Breast epithelium (tissue), 4 donors: ENCODE data around the gene CTTN. TPM values are rescaled to one million over a fixed set of nuclear protein-coding genes. Genes with fewer than 3 reads are reported as not detected.

Experiments
- DNase-seq, 2 donors: peaks; one replicate each; pipeline ENCODE4 v3.0.0-alpha.2; 2019; ENCODE audit warnings: low spot score in 2 of 2
- H3K27ac ChIP-seq, 2 donors: fragments of 200-600 bp; sonication (generic) in 1 of 2; one replicate each; pipeline ENCODE4 v1.5.1; 2016 to 2019; ENCODE audit warnings: mild to moderate bottlenecking in 1 of 2
- H3K27me3 ChIP-seq, 2 donors: fragments of 200-600 bp; sonication (generic) in 1 of 2; one replicate each; pipeline versions ENCODE4 v1.5.1 to v1.6.0; 2017 to 2019; ENCODE audit warnings: control low read depth in 1 of 2, mild to moderate bottlenecking in 1 of 2
- H3K36me3 ChIP-seq: fragments of 200-600 bp; one replicate; pipeline ENCODE4 v1.5.1; 2019
- H3K4me1 ChIP-seq, 2 donors: fragments of 200-600 bp; sonication (generic); one replicate each; pipeline ENCODE4 v1.5.1; 2016 to 2019; ENCODE audit warnings: control low read depth in 1 of 2
- H3K4me3 ChIP-seq, 3 donors: fragments of 200-600 bp; sonication (generic); 1 replicate in 2 of 3; 2 replicates in 1 of 3; pipeline ENCODE4 v1.5.1; 2016 to 2019; ENCODE audit warnings: mild to moderate bottlenecking in 3 of 3, moderate library complexity in 2 of 3
- H3K9me3 ChIP-seq, 2 donors: fragments of 200-600 bp; sonication (generic) in 1 of 2; one replicate each; pipeline ENCODE4 v1.5.1; 2016 to 2019; ENCODE audit warnings: control low read depth in 1 of 2
- POLR2A ChIP-seq: fragments of 450-650 bp; IDR thresholded peaks from one replicate; pipeline ENCODE4 v1.6.1; 2016; ENCODE audit warnings: antibody characterized with exemption, mild to moderate bottlenecking, moderate library complexity
- POLR2AphosphoS5 ChIP-seq, 3 donors: sonication (generic); formaldehyde crosslinking; IDR thresholded peaks; one replicate each; pipeline ENCODE4 v1.6.1; 2017; ENCODE audit warnings: antibody characterized with exemption in 3 of 3
- intact Hi-C: fragments of 100-400 bp; cut with DNase I; formaldehyde crosslinking; loops from one replicate; pipeline ENCODE4 v1.15.1; 2023; ENCODE audit warnings: low total_unique reads
- total RNA-seq, 3 donors: library from RNA; depleted of rRNA; stranded (reverse); fragments of >200 nt; gene quantifications; one replicate each; pipeline ENCODE4 v1.1.0, GENCODE V29; 2016
- TF ChIP-seq, protein P1 (sequence below), 3 donors: fragments of 450-650 bp; IDR thresholded peaks; one replicate each; pipeline ENCODE4 v1.5.1; 2016 to 2017; ENCODE audit warnings: antibody characterized with exemption in 3 of 3, mild to moderate bottlenecking in 3 of 3, moderate library complexity in 3 of 3

Gene CTTN
- total RNA-seq, result 100 to 1,000 TPM; 283 to 306 (median 285) TPM

DNA sequence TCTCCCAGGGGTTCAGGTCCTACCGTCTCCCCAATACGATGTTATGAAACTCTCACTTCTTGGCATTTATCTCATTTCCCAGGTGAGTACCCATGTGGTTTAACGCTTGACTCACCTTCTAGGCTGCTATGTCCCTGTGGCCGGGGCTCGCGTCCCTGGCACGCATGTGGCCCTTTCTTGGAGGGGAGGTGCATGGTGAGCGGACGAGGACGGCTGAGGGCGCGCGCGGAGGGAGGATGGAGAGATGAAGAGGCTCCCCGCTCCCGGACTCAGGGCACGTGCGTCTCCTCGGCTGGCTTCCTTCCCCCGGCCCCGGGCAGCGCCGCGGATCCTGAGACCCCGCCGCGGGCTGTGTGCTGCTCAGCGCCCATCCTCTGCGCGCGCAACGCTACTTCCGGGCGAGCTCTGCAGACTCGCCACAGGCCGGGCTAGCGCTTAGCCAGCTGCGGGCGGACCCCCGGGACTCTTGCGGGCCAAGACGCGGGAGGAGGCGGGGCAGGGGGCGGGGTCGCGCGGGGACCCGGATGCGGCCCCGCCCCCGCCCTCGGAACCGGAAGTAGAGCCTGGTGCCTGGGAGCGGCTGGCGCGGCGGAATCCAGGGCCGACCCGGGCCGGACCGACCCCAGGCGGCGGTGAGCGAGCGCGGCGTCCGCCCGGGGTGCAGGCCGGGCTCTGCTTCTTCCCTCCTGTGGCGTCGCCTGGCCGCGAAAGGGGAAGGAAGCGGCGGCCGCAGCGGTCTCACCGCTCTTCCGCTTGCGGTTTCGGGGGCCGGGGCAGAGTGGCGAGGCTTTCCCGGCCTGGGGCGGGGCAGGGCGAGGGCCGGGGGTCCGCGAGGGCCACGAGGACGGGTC, at the start of gene CTTN:
Gene CTTN, plus strand, starts transcription at position 547 of the 851 bp plus-strand sequence. CDS start 8,769 bp downstream, outside the sequence.
- TF ChIP-seq POLR2A (peak; percentile 21), POLR2AphosphoS5 (IDR thresholded peaks at IDR 0.05) (peak in 2 of 3 donors; percentile 44 to 52)
- TF ChIP-seq, protein P1, sequence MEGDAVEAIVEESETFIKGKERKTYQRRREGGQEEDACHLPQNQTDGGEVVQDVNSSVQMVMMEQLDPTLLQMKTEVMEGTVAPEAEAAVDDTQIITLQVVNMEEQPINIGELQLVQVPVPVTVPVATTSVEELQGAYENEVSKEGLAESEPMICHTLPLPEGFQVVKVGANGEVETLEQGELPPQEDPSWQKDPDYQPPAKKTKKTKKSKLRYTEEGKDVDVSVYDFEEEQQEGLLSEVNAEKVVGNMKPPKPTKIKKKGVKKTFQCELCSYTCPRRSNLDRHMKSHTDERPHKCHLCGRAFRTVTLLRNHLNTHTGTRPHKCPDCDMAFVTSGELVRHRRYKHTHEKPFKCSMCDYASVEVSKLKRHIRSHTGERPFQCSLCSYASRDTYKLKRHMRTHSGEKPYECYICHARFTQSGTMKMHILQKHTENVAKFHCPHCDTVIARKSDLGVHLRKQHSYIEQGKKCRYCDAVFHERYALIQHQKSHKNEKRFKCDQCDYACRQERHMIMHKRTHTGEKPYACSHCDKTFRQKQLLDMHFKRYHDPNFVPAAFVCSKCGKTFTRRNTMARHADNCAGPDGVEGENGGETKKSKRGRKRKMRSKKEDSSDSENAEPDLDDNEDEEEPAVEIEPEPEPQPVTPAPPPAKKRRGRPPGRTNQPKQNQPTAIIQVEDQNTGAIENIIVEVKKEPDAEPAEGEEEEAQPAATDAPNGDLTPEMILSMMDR (IDR thresholded peaks at IDR 0.05), result no peak
- peak; percentile 64 to 79 for DNase-seq
- Histone ChIP-seq H3K4me1 (peaks cover 0 to 12% of the 10 kb centered on the region in 2 donors), H3K27me3 (no peaks in the 10 kb centered on the region), H3K4me3 (peak within 1 kb of the TSS; percentile 96 to 99 (median 97)), H3K27ac (peak within 1 kb of the TSS; percentile 95), H3K9me3 (no peaks in the 10 kb centered on the region), H3K36me3 (no peaks in the 10 kb centered on the region)
- intact Hi-C loops, result no loop called here

DNA sequence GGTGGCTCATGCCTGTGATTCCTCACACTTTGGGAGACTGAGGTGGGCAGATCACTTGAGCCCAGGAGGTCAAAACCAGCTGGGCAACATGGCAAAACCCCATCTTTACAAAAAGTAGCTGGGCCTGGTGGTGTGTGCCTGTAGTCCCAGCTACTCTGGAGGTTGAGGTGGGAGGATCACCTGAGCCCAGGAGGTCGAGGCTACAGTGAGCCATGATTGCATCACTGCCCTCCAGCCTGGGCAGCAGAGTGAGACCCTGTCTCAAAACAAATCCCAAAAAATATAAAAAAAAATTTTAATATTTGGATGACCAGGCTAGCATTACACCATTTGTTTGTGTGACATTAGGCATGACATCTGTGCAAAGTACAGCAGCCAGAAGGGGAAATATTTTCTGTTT, 49.7 kb upstream of the CTTN start:
- intact Hi-C loops, result no loop called here
- Histone ChIP-seq H3K4me1 (no peaks in the 10 kb centered on the region), H3K27me3 (no peaks in the 10 kb centered on the region), H3K4me3 (no peak overlapping the region), H3K27ac (no peak overlapping the region), H3K36me3 (peaks cover 4% of the 10 kb centered on the region), H3K9me3 (no peaks in the 10 kb centered on the region)
- no peak for TF ChIP-seq POLR2AphosphoS5 (IDR thresholded peaks at IDR 0.05)
- no peak for TF ChIP-seq POLR2A
- TF ChIP-seq, protein P1 (IDR thresholded peaks at IDR 0.05), result no peak
- no peak for DNase-seq

DNA sequence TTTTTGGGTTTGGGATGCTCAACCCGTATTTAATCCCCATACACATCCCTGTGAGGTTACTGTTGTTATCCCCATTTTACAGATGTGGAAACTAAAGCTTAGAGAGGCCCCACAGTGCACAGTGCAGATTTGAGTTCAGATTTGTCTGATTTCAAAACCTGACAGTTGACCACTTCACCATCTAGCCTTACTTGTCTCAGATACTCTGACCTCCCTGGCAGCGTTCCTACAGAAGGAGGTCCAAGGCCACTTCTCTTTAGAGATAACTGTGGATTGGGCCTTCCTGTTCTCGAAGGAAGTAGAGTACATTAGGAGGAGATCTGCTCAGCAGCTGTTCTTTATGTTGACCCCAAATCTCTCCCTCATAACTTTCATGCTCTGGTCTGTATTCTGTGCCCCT, 46.7 kb upstream of the CTTN start:
- Histone ChIP-seq H3K4me3 (no peak overlapping the region), H3K4me1 (no peaks in the 10 kb centered on the region), H3K27ac (no peak overlapping the region), H3K9me3 (no peaks in the 10 kb centered on the region), H3K27me3 (no peaks in the 10 kb centered on the region), H3K36me3 (peaks cover 19% of the 10 kb centered on the region)
- intact Hi-C loops, result loop anchor here (1.0 to 10.0 kb wide), 2 partner anchors 11 to 223 kb away; no protein-coding TSS in a partner anchor
- TF ChIP-seq, protein P1 (IDR thresholded peaks at IDR 0.05), result no peak
- no peak for TF ChIP-seq POLR2AphosphoS5 (IDR thresholded peaks at IDR 0.05)
- TF ChIP-seq POLR2A, result no peak
- DNase-seq, result no peak

GRCh38 chr11:70352100-70352499, 46.2 kb upstream of the CTTN start:
- H3K9me3 ChIP-seq, result no peaks in the 10 kb centered on the region
- no peak for TF ChIP-seq POLR2AphosphoS5 (IDR thresholded peaks at IDR 0.05)
- TF ChIP-seq, protein P1 (IDR thresholded peaks at IDR 0.05), result no peak
- no peak for TF ChIP-seq POLR2A
- intact Hi-C loops, result loop anchor here (1.0 to 10.0 kb wide), 2 partner anchors 10 to 223 kb away; no protein-coding TSS in a partner anchor
- H3K27me3 ChIP-seq, result no peaks in the 10 kb centered on the region
- H3K4me3 ChIP-seq, result no peak overlapping the region
- peaks cover 23% of the 10 kb centered on the region for H3K36me3 ChIP-seq
- H3K4me1 ChIP-seq, result no peaks in the 10 kb centered on the region
- no peak overlapping the region for H3K27ac ChIP-seq
- DNase-seq, result no peak

- Histone ChIP-seq H3K36me3 (peaks cover 24% of the 10 kb centered on the region), H3K27ac (no peak overlapping the region), H3K4me3 (no peak overlapping the region), H3K4me1 (no peaks in the 10 kb centered on the region), H3K9me3 (no peaks in the 10 kb centered on the region), H3K27me3 (no peaks in the 10 kb centered on the region)
- no peak for DNase-seq
- intact Hi-C loops, result loop anchor here (1.0 to 10.0 kb wide), 2 partner anchors 10 to 222 kb away; no protein-coding TSS in a partner anchor
- TF ChIP-seq, protein P1 (IDR thresholded peaks at IDR 0.05), result no peak
- no peak for TF ChIP-seq POLR2A
- no peak for TF ChIP-seq POLR2AphosphoS5 (IDR thresholded peaks at IDR 0.05)
These were observed 45.7 kb upstream of the CTTN start for GRCh38 chr11:70352601-70353000.
